Neural cell (in vitro differentiated cells): ENCODE data around the gene DNASE1L2.

ENCODE experiments used
- CTCF ChIP-seq: fragments of 450-650 bp; IDR thresholded peaks from 2 replicates; pipeline ENCODE4 v1.5.1; 2014; ENCODE audit warnings: antibody characterized with exemption, mild to moderate bottlenecking, moderate library complexity; ENCODE audit not compliant: poor library complexity, severe bottlenecking
- EP300 ChIP-seq: fragments of 450-650 bp; conservative IDR thresholded peaks from 2 replicates; pipeline ENCODE4 v1.6.1; 2014; ENCODE audit warnings: antibody characterized with exemption, mild to moderate bottlenecking, moderate library complexity; ENCODE audit not compliant: poor library complexity, severe bottlenecking
- EZH2 ChIP-seq: fragments of 200-600, 300-800 bp; shearing (Covaris generic), sonication (generic); IDR thresholded peaks from 2 replicates; pipeline ENCODE4 v1.6.1; 2014; ENCODE audit warnings: antibody characterized with exemption, low read length, borderline replicate concordance, mild to moderate bottlenecking; ENCODE audit not compliant: insufficient read depth, poor library complexity, severe bottlenecking
- MXI1 ChIP-seq: fragments of 450-650 bp; conservative IDR thresholded peaks from 2 replicates; pipeline ENCODE4 v1.6.1; 2014; ENCODE audit warnings: antibody characterized with exemption, mild to moderate bottlenecking; ENCODE audit not compliant: poor library complexity, severe bottlenecking
- POLR2AphosphoS5 ChIP-seq: IDR thresholded peaks from 2 replicates; pipeline ENCODE4 v1.6.1; 2012
- RAD21 ChIP-seq: fragments of 450-650 bp; conservative IDR thresholded peaks from 2 replicates; pipeline ENCODE4 v1.6.1; 2014; ENCODE audit warnings: antibody characterized with exemption, mild to moderate bottlenecking, moderate library complexity
- SMC3 ChIP-seq: fragments of 450-650 bp; conservative IDR thresholded peaks from 2 replicates; pipeline ENCODE4 v1.6.1; 2014; ENCODE audit warnings: antibody characterized with exemption, mild to moderate bottlenecking, moderate library complexity; ENCODE audit not compliant: poor library complexity
- TAF1 ChIP-seq: IDR thresholded peaks from 2 replicates; pipeline ENCODE4 v1.6.1; 2012; ENCODE audit warnings: low read depth
- TF ChIP-seq, protein P1 (sequence below): IDR thresholded peaks from 2 replicates; pipeline ENCODE4 v1.6.1; 2012; ENCODE audit warnings: borderline replicate concordance

DNA sequence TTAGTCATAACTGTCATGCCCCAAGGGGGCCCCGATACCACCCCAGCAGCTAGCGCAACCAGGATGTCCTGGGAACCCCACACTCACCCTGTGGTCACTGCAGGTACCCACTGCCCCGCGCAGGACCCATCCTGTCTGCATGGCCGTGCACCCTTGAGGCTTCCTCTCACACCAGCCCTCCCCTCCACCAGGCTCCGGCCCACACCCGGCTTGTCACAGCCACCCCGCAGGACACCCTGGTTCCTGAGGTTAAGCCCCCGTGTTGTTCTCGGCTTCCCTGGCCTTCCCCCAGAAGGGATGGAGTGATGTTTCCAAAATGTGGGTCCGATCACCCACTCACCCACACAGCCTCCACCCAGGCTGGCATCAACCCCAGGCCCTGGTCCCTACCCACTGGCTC, 7.5 kb downstream of the DNASE1L2 start:
- no peak for TF ChIP-seq SMC3
- TF ChIP-seq CTCF: no peak
- TF ChIP-seq EZH2: no peak
- no peak for TF ChIP-seq POLR2AphosphoS5
- TF ChIP-seq TAF1: no peak
- TF ChIP-seq, protein P1, sequence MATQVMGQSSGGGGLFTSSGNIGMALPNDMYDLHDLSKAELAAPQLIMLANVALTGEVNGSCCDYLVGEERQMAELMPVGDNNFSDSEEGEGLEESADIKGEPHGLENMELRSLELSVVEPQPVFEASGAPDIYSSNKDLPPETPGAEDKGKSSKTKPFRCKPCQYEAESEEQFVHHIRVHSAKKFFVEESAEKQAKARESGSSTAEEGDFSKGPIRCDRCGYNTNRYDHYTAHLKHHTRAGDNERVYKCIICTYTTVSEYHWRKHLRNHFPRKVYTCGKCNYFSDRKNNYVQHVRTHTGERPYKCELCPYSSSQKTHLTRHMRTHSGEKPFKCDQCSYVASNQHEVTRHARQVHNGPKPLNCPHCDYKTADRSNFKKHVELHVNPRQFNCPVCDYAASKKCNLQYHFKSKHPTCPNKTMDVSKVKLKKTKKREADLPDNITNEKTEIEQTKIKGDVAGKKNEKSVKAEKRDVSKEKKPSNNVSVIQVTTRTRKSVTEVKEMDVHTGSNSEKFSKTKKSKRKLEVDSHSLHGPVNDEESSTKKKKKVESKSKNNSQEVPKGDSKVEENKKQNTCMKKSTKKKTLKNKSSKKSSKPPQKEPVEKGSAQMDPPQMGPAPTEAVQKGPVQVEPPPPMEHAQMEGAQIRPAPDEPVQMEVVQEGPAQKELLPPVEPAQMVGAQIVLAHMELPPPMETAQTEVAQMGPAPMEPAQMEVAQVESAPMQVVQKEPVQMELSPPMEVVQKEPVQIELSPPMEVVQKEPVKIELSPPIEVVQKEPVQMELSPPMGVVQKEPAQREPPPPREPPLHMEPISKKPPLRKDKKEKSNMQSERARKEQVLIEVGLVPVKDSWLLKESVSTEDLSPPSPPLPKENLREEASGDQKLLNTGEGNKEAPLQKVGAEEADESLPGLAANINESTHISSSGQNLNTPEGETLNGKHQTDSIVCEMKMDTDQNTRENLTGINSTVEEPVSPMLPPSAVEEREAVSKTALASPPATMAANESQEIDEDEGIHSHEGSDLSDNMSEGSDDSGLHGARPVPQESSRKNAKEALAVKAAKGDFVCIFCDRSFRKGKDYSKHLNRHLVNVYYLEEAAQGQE: no peak
- no peak for TF ChIP-seq EP300
- TF ChIP-seq MXI1: no peak
- TF ChIP-seq RAD21: no peak
